GM21447 (cell line): ENCODE measurements around the gene DCTN5.

Source experiments
- ATAC-seq: cut with Tn5 transposase; IDR thresholded peaks from one replicate; pipeline ENCODE4 v1.9.1; 2021; ENCODE audit not compliant: unreplicated experiment

The DCTN5 gene

GRCh38 chr16:23724785-23725131 lies 83.5 kb downstream of the DCTN5 start:
- no peak for ATAC-seq

GRCh38 chr16:23726710-23727109 lies 85.4 kb downstream of the DCTN5 start:
- no peak for ATAC-seq
